Femur (tissue), 1 donor: Measurements from ENCODE around the gene IGF1R.

Source experiments
- DNase-seq: peaks from one replicate; pipeline ENCODE4 v3.0.0-alpha.2; 2017

Gene IGF1R

GRCh38 chr15:98729446-98730042, 81.2 kb downstream of the IGF1R start:
- no peak for DNase-seq

DNA sequence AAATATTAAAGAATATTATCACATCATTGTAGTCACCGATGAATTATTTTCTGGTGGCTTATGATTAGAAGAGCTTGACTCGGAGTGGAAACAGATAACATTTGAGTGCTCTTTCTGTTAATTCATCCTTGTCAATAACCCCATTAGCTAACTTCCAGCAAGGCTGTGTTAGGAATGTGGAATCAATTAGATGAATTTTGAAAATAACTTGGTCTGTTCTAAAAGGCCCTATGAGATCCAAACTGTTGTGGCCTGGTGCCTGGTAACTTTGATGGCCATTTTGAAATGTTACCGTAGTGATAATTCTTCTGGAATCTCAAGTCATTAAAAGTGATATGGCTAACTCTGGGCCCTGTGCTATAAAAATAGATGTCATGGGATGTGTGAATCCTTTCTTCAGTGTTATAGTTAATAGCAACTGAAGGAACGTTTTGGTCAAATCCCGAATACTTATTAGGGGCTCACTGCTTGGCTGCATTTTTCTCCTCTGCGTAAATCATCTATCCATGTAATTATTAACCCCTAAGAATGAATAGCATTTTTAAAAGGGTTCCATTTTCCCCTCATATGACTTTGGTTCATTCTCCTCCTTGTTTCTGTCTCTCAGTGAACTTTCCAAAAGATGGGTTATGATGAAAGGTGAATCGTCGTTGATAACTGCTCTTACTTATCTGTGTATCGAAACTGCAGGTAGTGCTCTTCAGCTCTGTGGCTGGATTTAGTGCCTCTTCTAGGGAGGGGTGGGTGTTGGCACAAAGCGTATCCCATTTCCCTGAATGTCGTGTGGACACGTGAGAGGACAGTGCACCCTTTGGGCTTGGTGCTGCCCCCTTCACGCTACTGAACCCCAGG, 82.7 kb downstream of the IGF1R start:
- DNase-seq = no peak

- DNase-seq = no peak
These were observed 83.5 kb downstream of the IGF1R start for GRCh38 chr15:98731712-98732450.

DNA sequence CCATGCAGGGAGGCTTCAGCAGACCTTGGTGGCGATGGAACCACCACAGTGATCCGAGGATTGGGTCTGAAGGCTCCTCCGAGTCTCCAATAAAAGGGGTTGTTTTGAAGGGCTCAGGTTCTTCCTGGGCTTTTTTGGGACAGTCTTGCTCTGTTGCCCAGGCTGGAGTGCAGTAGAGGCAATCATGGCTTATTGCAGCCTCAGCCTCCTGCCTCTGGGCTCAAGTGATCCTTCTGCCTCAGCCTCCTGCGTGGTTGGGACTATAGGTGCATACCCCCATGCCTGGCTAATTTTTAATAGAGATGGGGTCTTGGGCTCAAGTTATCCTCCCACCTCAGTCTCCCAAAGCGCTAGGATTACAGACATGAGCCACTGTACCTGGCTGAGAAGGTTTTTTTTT, 84.8 kb downstream of the IGF1R start:
- DNase-seq = no peak

- no peak for DNase-seq
These were observed 86.3 kb downstream of the IGF1R start for GRCh38 chr15:98734466-98735199.

- no peak for DNase-seq
These were observed 87.0 kb downstream of the IGF1R start for GRCh38 chr15:98735304-98735703.

GRCh38 chr15:98735895-98736617, 87.7 kb downstream of the IGF1R start:
- no peak for DNase-seq

DNA sequence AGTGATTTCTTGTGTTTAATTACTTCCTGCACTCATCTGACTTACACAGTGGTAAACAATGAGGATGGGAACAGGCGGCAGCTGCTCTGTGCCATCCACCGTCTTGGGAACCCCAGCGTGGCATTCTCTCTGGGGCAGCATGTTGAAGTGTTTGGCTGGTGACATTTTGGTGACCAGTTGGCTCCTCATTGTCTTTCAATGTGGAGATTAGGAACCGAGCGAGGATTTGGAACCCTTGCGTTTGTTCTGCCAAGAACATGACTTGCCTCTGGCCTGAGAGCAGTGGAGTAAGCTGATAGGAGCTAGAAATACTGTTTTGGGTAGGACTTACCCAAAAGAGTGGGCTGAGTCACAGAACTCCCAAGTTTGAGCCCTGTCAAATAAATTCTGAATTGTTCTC, 88.8 kb downstream of the IGF1R start:
- DNase-seq = no peak

DNA sequence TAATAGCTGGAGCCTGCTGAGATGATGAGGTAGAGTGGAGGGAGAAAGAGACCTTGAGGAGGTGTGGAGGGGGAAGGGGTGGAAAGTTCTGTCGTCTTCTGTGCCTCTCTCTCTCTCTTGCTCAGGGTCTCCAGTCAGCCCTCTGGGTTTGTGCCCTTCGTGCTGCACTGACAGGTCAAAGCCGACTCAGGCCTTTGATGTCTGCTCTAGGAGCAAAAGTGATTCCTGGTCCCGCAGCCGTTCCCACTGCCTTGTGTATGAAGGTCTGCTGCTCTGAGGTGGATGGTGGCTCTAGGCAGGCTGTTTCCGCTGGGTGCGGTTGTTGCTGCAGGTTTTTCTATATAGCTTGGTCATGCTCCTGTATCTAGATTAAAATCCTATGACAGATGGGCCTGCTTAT, 89.4 kb downstream of the IGF1R start:
- no peak for DNase-seq

DNA sequence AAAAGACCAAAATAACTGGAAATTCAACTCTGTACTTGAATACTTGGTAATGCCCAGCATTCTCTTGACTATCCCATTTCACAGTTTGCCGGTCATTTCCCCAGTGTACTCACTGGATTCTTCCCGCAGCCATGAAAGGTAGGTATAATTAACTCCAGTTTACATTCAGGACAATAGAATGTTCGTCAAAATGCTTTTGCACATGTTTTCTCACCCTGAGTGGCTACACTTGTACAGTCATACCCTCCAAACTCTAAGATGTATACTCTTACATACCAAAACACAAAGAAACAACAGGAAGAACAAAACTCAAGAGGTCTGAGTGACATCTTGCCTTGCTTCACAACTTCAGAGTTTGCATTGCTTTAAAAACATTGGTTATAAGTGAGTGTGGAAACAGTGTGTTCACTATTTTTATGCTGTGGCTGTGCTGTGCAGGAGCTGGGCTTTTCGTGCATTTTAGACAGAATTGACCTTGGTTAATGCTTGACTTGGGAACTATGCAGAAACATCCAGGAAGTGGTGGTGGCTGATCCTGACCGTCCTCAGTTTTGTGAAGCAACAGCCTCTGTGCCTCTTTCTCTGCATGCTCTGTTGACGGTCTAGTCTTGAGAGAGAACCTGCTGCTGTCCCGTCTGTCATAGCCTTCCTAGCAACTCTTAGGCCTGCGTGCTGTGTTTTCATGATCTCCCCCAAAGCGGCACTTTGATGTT, 90.5 kb downstream of the IGF1R start:
- DNase-seq = no peak

GRCh38 chr15:98740295-98740694, 92.0 kb downstream of the IGF1R start:
- no peak for DNase-seq

- DNase-seq = no peak
These were observed 92.6 kb downstream of the IGF1R start for GRCh38 chr15:98740963-98741362.

DNA sequence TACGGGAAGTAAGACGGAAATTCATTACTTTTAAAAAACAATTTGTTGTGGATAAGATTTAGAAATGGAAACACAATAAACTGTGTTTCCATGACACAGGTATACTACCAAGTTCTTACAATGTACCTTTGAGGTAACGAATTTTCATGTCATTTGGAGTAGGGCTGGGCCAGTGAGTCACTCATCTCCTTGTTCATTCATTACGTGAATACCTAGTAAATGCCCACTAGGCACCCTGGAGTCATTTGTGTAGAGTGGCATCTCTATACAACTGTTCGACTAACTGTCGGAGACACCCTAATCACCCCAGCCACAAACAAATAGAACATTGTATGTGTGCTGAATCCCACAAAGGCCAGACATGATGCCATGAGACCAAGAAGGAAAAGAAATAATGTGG, 94.8 kb downstream of the IGF1R start:
- no peak for DNase-seq

- DNase-seq = no peak
These were observed 96.2 kb downstream of the IGF1R start for GRCh38 chr15:98744506-98744905.

DNA sequence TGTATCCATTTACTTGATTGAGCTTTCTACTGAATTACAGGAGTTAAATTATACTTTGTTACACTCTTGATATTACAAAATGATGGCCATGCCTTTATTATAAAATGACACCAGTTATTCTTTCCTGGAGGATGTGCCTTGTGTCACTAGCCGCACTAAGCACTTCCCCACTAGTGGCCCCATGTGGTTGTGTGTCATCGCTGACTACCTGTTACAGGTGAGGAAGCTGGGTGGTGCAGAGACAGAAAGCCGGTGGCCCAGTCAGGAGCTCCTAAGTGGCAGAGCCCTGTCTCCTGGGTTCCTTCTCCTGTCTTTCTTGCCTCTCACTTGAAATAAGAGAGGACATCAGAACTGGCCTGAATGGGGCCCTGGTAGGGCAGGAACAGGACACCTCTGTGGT, 96.8 kb downstream of the IGF1R start:
- DNase-seq = no peak

DNA sequence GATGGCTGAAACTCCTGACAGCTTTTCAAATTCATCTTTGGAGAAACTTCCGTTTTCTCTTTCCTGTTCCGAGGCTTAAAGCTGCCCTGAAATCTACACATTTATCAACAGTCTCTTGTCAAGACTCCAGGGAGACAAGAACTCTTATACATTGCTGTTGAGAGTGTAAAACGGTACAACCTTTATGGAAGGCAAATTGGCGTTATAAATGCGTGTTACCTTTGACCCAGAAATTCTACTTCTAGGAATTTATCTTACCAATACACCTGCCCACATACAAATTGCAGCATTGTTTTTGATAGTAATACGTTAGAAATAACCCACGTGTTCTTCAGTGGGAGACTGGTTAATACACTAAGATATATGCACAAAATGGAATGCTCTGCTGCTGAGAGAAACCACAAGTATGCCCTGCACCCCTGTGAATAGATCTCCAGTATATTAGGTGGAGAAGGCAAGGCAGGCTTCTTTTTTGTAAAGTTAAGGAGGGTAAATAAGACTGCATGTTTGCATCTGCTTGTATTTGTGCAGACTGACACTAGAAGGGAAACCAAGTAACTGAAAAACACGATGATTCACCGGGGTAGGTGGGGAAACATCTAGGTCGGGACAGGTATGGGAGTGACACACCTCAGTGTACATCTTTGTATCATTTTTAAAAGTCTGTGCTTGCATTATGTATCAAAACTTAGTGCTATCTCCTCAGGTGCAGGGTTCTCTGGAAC, 97.5 kb downstream of the IGF1R start:
- DNase-seq = no peak

GRCh38 chr15:98746375-98747155, 98.2 kb downstream of the IGF1R start:
- no peak for DNase-seq

- no peak for DNase-seq
These were observed 103.4 kb downstream of the IGF1R start for GRCh38 chr15:98751767-98752166.

GRCh38 chr15:98753726-98754656, 105.7 kb downstream of the IGF1R start:
- no peak for DNase-seq
